ENCODE results near the gene FXN. TPM values are rescaled to one million over a fixed set of nuclear protein-coding genes. Genes with fewer than 3 reads are reported as not detected.
A peak's percentile ranks its signal among the peaks of the same experiment; 100 is the strongest.

FXN gene
- total RNA-seq, 5 donors from 2014 or later (not counting 1 experiment from before 2014, with no cell fraction given) = 13.1 to 20.3 (median 15.9) TPM

DNA sequence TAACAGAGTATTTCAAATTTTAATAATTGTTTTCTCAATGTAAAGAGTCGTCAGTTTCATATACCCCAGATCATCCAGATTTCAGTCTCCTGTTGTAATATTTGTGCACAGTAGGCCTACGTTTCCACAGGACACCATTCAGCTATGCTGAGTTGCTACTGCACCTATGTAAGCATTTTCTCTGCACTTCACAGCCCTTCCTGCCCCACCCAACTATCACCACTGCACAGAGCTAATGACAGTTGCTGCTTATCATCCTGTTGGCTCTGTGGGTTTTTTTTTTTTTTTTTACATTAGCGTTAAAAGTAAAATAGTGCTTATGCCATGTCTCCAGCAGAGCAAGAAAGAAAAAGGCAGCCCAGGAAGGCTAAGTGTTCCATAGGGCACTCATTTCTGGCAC, 15.7 kb upstream of the FXN start:
- H3K4me1 ChIP-seq (ENCODE audit: control insufficient read depth in 1 of 2, extremely low read depth in 1 of 2, insufficient read depth in 2 of 2, low read length in 2 of 2) = peaks cover 8 to 22% of the 10 kb centered on the region in 2 experiments
- H3K27me3 ChIP-seq (replicated peaks in 1 of 2; ENCODE audit: control insufficient read depth in 2 of 2, extremely low read depth in 1 of 2, insufficient read depth in 2 of 2, low read length in 1 of 2) = peaks cover 0 to 3% of the 10 kb centered on the region in 2 experiments
- DNase-seq (peak in 34 of 35 experiments; percentile 13 to 67 (median 46)), ATAC-seq (replicated peaks in 1 of 4) (peak; percentile 97 to 100 (median 100))
- Mint-ChIP-seq H3K9me3 (no peaks in the 10 kb centered on the region), H3K27ac (peak overlapping the region; percentile 79 to 82), H3K36me3 (no peaks in the 10 kb centered on the region), H3K27me3 (no peaks in the 10 kb centered on the region), H3K4me3 (peak overlapping the region in 2 of 3 donors; percentile 14 to 62), H3K4me1 (peaks cover 22 to 42% (median 40%) of the 10 kb centered on the region in 3 donors)
- ChIA-PET POLR2A (interaction anchor here (0.5 to 0.7 kb wide), 2 partner anchors 124 to 1311 kb away, joined by 3 read pairs; no protein-coding TSS in a partner anchor), CTCF (interaction anchor here (0.6 to 1.2 kb wide), 5 partner anchors 15 to 1344 kb away, joined by 3 to 6 read pairs (median 4); partner anchors contain the start of gene FXN (in 1 of the 2))
- no peaks in the 10 kb centered on the region for H3K36me3 ChIP-seq (ENCODE audit: control insufficient read depth in 2 of 2, extremely low read depth in 1 of 2, insufficient read depth in 1 of 2, low read length in 1 of 2)
- WGBS (ENCODE audit: insufficient coverage) = no CpG with 5 or more reads among the region's 3 CpGs
- no peak overlapping the region for H3K4me3 ChIP-seq (ENCODE audit: control insufficient read depth in 1 of 2, extremely low read depth in 1 of 2, low read length in 1 of 2)
- no peaks in the 10 kb centered on the region for H3K9me3 ChIP-seq
- H3K27ac ChIP-seq (ENCODE audit: low read length) = no peak overlapping the region

DNA sequence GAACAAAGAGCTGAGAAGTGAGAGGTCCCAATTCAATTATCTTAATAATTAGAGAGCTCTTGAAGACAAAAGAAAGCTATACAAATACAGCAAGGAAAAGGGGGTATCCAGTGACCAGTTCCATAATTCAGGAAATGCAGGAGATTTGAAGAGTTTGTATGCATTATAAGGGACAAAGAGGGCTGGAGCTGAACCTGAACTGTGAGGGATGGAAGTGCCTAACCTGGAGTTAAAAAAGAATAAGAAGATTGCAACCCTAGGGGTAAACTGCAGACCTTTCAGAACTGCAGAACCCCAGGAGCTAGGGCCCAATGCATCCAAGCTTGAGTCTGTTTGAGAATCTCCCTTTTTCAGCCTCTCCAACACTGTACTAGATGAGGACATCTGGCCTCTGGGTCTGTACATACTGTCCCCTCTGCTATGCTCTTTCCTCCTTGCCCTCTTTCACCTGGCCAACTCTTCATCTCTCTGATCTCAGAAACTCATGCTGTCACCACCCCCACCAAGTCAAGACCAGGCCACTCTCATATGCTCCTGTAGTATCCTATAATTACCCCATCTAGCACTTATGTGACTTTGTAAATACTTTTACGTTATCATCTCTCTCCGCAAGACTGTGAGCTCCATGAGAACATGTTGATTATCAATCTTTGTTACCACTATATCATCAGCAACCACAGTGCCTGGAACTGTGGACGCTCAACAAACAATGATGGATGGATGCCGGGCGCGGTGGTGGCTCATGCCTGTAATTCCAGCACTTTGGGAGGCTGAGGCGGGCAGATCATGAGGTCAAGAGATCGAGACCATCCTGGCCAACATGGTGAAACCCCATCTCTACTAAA, 15.0 kb upstream of the FXN start:
- H3K9me3 Mint-ChIP-seq = no peaks in the 10 kb centered on the region
- CTCF ChIA-PET = interaction anchor here (0.5 to 1.2 kb wide), 5 partner anchors 11 to 1344 kb away, joined by 3 to 6 read pairs (median 3); partner anchors contain the start of gene FXN (in 1 of the 2)
- ATAC-seq (replicated peaks in 1 of 4) = no peak
- POLR2A ChIA-PET = no interaction called here
- H3K4me1 Mint-ChIP-seq = peaks cover 22 to 42% (median 40%) of the 10 kb centered on the region in 3 donors
- 100% methylated on average over 3 of the region's 8 CpGs for WGBS (ENCODE audit: insufficient coverage)
- Histone ChIP-seq H3K4me1 (ENCODE audit: control insufficient read depth in 1 of 2, extremely low read depth in 1 of 2, insufficient read depth in 2 of 2, low read length in 2 of 2) (peaks cover 8 to 22% of the 10 kb centered on the region in 2 experiments), H3K27me3 (replicated peaks in 1 of 2; ENCODE audit: control insufficient read depth in 2 of 2, extremely low read depth in 1 of 2, insufficient read depth in 2 of 2, low read length in 1 of 2) (peaks cover 0 to 3% of the 10 kb centered on the region in 2 experiments), H3K4me3 (ENCODE audit: control insufficient read depth in 1 of 2, extremely low read depth in 1 of 2, low read length in 1 of 2) (no peak overlapping the region), H3K9me3 (no peaks in the 10 kb centered on the region), H3K36me3 (ENCODE audit: control insufficient read depth in 2 of 2, extremely low read depth in 1 of 2, insufficient read depth in 1 of 2, low read length in 1 of 2) (no peaks in the 10 kb centered on the region), H3K27ac (ENCODE audit: low read length) (no peak overlapping the region)
- no peaks in the 10 kb centered on the region for H3K36me3 Mint-ChIP-seq
- peak overlapping the region; percentile 79 to 82 for H3K27ac Mint-ChIP-seq
- DNase-seq = no peak
- H3K27me3 Mint-ChIP-seq = no peaks in the 10 kb centered on the region
- peak overlapping the region in 1 of 3 donors; percentile 62 for H3K4me3 Mint-ChIP-seq

DNA sequence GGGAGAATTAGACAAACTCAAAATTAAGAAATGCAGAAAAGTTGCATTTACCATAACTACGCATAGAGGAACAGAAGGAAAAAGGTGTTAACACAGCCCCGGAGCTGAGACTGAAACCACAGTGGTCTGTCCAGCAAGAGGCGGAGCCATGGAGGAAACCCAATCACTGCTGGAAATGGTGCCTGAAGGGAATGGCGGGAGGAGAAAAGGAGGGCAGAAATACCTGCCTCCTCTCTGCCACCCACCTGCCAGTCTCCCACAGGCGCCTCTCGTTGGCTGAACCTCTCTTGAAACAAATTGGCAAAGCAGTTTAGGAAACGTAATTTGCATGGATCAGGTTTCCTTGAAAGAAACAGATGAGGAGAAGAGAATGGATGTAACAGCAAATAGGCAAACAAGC, 11.9 kb upstream of the FXN start:
- H3K27ac Mint-ChIP-seq = no peak overlapping the region

DNA sequence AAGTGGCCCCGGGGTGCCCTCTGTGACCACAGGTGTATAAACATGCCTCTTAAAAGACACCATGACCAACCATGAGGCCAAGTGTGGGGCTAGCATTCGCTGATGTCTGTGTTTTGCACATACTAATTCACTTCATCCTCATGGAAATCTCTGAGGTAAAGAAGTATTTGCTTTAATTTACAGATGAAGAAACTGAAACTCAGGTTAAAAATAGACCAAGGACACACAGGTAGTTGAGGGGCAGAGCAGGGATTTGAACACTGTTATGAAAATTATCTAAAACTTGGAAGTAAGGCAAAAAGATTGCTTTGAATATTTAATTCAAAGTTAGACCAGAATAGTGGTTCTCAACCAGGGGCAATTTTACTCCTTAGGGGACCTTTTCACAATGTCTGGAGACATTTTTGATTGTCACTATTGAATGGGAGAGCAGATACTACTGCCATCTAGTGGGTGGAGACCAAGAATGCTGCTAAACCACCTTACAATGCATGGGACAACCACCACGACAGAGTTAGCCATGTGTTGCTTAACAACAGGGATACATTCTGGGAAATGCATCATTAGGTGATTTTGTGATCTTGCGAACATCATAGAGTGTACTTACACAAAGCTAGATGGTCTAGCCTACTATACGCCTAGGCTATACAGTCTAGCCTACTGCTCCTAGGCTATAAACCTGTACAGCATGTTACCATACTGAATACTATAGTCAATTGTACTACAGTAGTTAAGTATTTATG, 8.0 kb upstream of the FXN start:
- H3K27ac Mint-ChIP-seq = peak overlapping the region; percentile 38 to 58
- H3K4me3 Mint-ChIP-seq = peak overlapping the region in 1 of 3 donors; percentile 38
- DNase-seq = peak in 26 of 35 experiments; percentile 8 to 76 (median 22)
- H3K27me3 ChIP-seq (replicated peaks in 1 of 2; ENCODE audit: control insufficient read depth in 2 of 2, extremely low read depth in 1 of 2, insufficient read depth in 2 of 2, low read length in 1 of 2) = peaks cover 0 to 3% of the 10 kb centered on the region in 2 experiments
- ATAC-seq (replicated peaks in 1 of 4) = peak; percentile 65 to 74 (median 68)
- H3K36me3 Mint-ChIP-seq = no peaks in the 10 kb centered on the region
- H3K9me3 ChIP-seq = no peaks in the 10 kb centered on the region
- WGBS (ENCODE audit: insufficient coverage) = 80% methylated on average over 1 of the region's 5 CpGs
- H3K36me3 ChIP-seq (ENCODE audit: control insufficient read depth in 2 of 2, extremely low read depth in 1 of 2, insufficient read depth in 1 of 2, low read length in 1 of 2) = no peaks in the 10 kb centered on the region
- H3K27ac ChIP-seq (ENCODE audit: low read length) = no peak overlapping the region
- peaks cover 42 to 53% (median 50%) of the 10 kb centered on the region in 3 donors for H3K4me1 Mint-ChIP-seq
- CTCF ChIA-PET = interaction anchor here (0.6 to 1.6 kb wide), 6 partner anchors 8 to 246 kb away, joined by 3 read pairs; partner anchors contain the start of gene FXN (in 1 of the 2)
- H3K27me3 Mint-ChIP-seq = no peaks in the 10 kb centered on the region
- no peak overlapping the region for H3K4me3 ChIP-seq (ENCODE audit: control insufficient read depth in 1 of 2, extremely low read depth in 1 of 2, low read length in 1 of 2)
- POLR2A ChIA-PET = no interaction called here
- H3K4me1 ChIP-seq (ENCODE audit: control insufficient read depth in 1 of 2, extremely low read depth in 1 of 2, insufficient read depth in 2 of 2, low read length in 2 of 2) = peaks cover 14 to 26% of the 10 kb centered on the region in 2 experiments
- H3K9me3 Mint-ChIP-seq = peaks cover 4 to 5% (median 5%) of the 10 kb centered on the region in 3 donors

More for the DNA sequence above, 11.9 kb upstream of the FXN start:
- Histone ChIP-seq H3K9me3 (no peaks in the 10 kb centered on the region), H3K4me3 (ENCODE audit: control insufficient read depth in 1 of 2, extremely low read depth in 1 of 2, low read length in 1 of 2) (no peak overlapping the region), H3K27me3 (replicated peaks in 1 of 2; ENCODE audit: control insufficient read depth in 2 of 2, extremely low read depth in 1 of 2, insufficient read depth in 2 of 2, low read length in 1 of 2) (peaks cover 0 to 3% of the 10 kb centered on the region in 2 experiments), H3K36me3 (ENCODE audit: control insufficient read depth in 2 of 2, extremely low read depth in 1 of 2, insufficient read depth in 1 of 2, low read length in 1 of 2) (no peaks in the 10 kb centered on the region), H3K4me1 (ENCODE audit: control insufficient read depth in 1 of 2, extremely low read depth in 1 of 2, insufficient read depth in 2 of 2, low read length in 2 of 2) (peaks cover 17 to 38% of the 10 kb centered on the region in 2 experiments), H3K27ac (ENCODE audit: low read length) (no peak overlapping the region)
- 80% methylated on average over 2 of the region's 7 CpGs for WGBS (ENCODE audit: insufficient coverage)
- Mint-ChIP-seq H3K4me1 (peaks cover 36 to 53% (median 51%) of the 10 kb centered on the region in 3 donors), H3K36me3 (no peaks in the 10 kb centered on the region), H3K9me3 (no peaks in the 10 kb centered on the region), H3K4me3 (no peak overlapping the region), H3K27me3 (no peaks in the 10 kb centered on the region)
- ATAC-seq (replicated peaks in 1 of 4) (no peak), DNase-seq (no peak)
- ChIA-PET POLR2A (no interaction called here), CTCF (interaction anchor here in 1 of 2 donors (0.6 kb wide), 1 partner anchor 28 kb away, joined by 4 read pairs; no protein-coding TSS in a partner anchor)

DNA sequence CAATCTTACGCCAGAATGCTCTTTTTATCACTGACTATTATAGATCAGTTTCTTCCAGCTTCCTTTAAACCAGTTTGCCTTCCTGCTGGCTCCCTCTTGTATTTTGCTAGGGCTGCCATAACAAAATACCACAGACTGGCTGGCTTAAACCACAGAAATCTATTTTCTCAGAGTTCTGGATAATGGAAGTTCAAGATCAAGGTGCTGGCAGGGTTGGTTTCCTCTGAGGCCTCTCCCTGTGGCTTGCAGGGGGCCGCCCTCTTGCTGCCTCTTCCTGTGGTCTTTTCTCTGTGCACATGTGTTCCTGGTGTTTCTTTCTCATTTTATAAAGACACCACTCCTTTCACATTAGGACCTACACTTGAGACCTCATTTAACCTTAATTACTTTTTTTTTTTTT, 6.8 kb upstream of the FXN start:
- DNase-seq = peak in 33 of 35 experiments; percentile 15 to 65 (median 36)
- peaks cover 4 to 5% (median 5%) of the 10 kb centered on the region in 3 donors for H3K9me3 Mint-ChIP-seq
- no peak overlapping the region for H3K27ac ChIP-seq (ENCODE audit: low read length)
- H3K27ac Mint-ChIP-seq = peak overlapping the region; percentile 71 to 74
- ChIA-PET POLR2A (interaction anchor here in 1 of 2 donors (0.7 kb wide), 1 partner anchor 989 kb away, joined by 4 read pairs; no protein-coding TSS in a partner anchor), CTCF (interaction anchor here (0.7 to 1.6 kb wide), 8 partner anchors 19 to 446 kb away, joined by 3 to 4 read pairs (median 3); no protein-coding TSS in a partner anchor)
- H3K4me3 ChIP-seq (ENCODE audit: control insufficient read depth in 1 of 2, extremely low read depth in 1 of 2, low read length in 1 of 2) = no peak overlapping the region
- peaks cover 0 to under 1% of the 10 kb centered on the region in 2 experiments for H3K27me3 ChIP-seq (replicated peaks in 1 of 2; ENCODE audit: control insufficient read depth in 2 of 2, extremely low read depth in 1 of 2, insufficient read depth in 2 of 2, low read length in 1 of 2)
- no peaks in the 10 kb centered on the region for H3K27me3 Mint-ChIP-seq
- peaks cover 14 to 26% of the 10 kb centered on the region in 2 experiments for H3K4me1 ChIP-seq (ENCODE audit: control insufficient read depth in 1 of 2, extremely low read depth in 1 of 2, insufficient read depth in 2 of 2, low read length in 2 of 2)
- no peaks in the 10 kb centered on the region for H3K36me3 Mint-ChIP-seq
- 0% methylated on average over 1 of the region's 2 CpGs for WGBS (ENCODE audit: insufficient coverage)
- no peaks in the 10 kb centered on the region for H3K36me3 ChIP-seq (ENCODE audit: control insufficient read depth in 2 of 2, extremely low read depth in 1 of 2, insufficient read depth in 1 of 2, low read length in 1 of 2)
- H3K4me3 Mint-ChIP-seq = peak overlapping the region in 1 of 3 donors; percentile 56
- H3K4me1 Mint-ChIP-seq = peaks cover 42 to 48% (median 46%) of the 10 kb centered on the region in 3 donors
- peak; percentile 76 to 90 (median 86) for ATAC-seq (replicated peaks in 1 of 4)
- no peaks in the 10 kb centered on the region for H3K9me3 ChIP-seq
